Upper lobe of left lung (tissue), 4 donors: ENCODE data around the gene SGCA.

Experiments used
- CTCF ChIP-seq, 6 experiments: fragments of 450-650 bp in 4 of 6; fragments of 200-600 bp in 2 of 6; sonication (generic) in 2 of 6; IDR thresholded peaks; one replicate each; pipeline ENCODE4 v1.5.1; 2016 to 2019; ENCODE audit warnings: antibody characterized with exemption in 6 of 6
- EP300 ChIP-seq, 4 donors: sonication (generic); formaldehyde crosslinking; IDR thresholded peaks; one replicate each; pipeline ENCODE4 v1.5.1; 2017; ENCODE audit warnings: antibody characterized with exemption in 4 of 4, control low read depth in 2 of 4
- POLR2A ChIP-seq, 4 donors: fragments of 450-650 bp; IDR thresholded peaks; one replicate each; pipeline ENCODE4 v1.5.1; 2016 to 2017; ENCODE audit warnings: antibody characterized with exemption in 4 of 4, mild to moderate bottlenecking in 2 of 4
- POLR2AphosphoS5 ChIP-seq, 2 donors: sonication (generic); formaldehyde crosslinking; IDR thresholded peaks; one replicate each; pipeline ENCODE4 v1.5.1; 2017; ENCODE audit warnings: antibody characterized with exemption in 2 of 2

DNA sequence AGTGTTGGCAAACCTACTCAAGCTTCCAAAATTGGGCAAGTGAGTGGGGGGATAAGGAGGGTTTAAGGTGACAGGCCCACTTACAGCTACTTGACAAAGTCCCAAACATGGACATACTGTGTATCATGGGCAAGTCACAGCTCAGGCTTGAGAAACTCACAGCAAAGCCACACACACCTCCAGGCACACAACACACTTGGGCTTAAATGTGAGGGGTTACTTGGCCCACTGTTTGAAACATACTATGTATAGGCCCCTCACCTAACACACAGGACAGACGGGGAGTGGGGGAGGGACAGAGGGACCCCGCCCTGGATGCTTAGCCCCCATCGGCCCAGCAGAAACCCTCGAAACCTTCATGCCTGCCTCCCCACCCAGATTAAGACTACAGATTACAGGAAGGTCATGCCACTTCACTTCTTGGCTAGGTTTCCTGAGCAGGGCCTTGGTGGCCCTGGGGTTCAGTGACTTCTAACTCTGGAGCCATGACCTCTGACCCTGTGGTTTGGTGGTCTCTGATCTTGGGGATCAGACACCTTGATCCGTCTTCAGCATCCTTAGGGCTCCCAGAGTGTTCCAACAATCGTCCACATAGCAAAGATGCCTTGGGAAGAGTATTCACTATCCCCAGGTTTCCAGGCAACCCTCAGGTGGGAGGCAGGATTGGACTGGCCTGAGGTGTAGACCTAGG is 33.6 kb upstream of the SGCA start:
- no peak for TF ChIP-seq CTCF (IDR thresholded peaks at IDR 0.05)
- no peak for TF ChIP-seq POLR2AphosphoS5 (IDR thresholded peaks at IDR 0.05)
- no peak for TF ChIP-seq EP300 (IDR thresholded peaks at IDR 0.05)
- TF ChIP-seq POLR2A (IDR thresholded peaks at IDR 0.05): no peak
